HepG2 (cell line): ENCODE data around the gene G0S2. TPM values are rescaled to one million over a fixed set of nuclear protein-coding genes. Genes with fewer than 3 reads are reported as not detected.

Experiments used
- ATAC-seq: fragments of 200-7000 bp; cut with Tn5 transposase; 3 replicates; pipeline ENCODE4 v1.9.1; 2020; ENCODE audit warnings: mild to moderate bottlenecking, moderate library complexity
- BruUV-seq: library from RNA; stranded (reverse); fragments of 400-500 nt; replicated peaks from 2 replicates; lab custom pipeline; 2021; lab: Mats Ljungman, UMichigan
- CTCF ChIA-PET: fragments of 300-600 bp; formaldehyde crosslinking; extraction: SDS; loops from one replicate; lab custom pipeline; 2021; ENCODE audit warnings: low total read pairs, inconsistent platforms, low intra/inter-chr PET ratio; lab: Yijun Ruan, JAX
- POLR2A ChIA-PET: fragments of 350-600 bp; sonication (Branson Sonifier 250); formaldehyde crosslinking; loops from one replicate; lab custom pipeline; 2020; ENCODE audit warnings: antibody characterized with exemption, inconsistent platforms; lab: Yijun Ruan, JAX
- DNase-seq: peaks from one replicate; pipeline ENCODE4 v3.0.0-alpha.2; 2015; ENCODE audit warnings: low spot score
- FAIRE-seq: peaks from 3 replicates; lab custom pipeline; 2011; peaks lifted over from hg19 to GRCh38; lab: Jason Lieb, UNC
- H2AFZ ChIP-seq: one replicate; pipeline ENCODE4 v1.6.1; 2011; ENCODE audit warnings: low read length, inconsistent platforms
- H3K27ac ChIP-seq: fragments of 300-600 bp; 3 replicates; pipeline ENCODE4 v1.8.0; 2011; ENCODE audit warnings: mixed run types, mild to moderate bottlenecking, mixed read lengths, low read length, inconsistent platforms; ENCODE audit not compliant: insufficient read depth; ENCODE audit errors: extremely low read length
- H3K27me3 ChIP-seq, 2 experiments: fragments of 200-600 bp in 1 of 2; 2 replicates in 1 of 2; 3 replicates in 1 of 2; pipeline versions ENCODE4 v1.6.0 to v1.8.0; 2011; ENCODE audit warnings: low read length in 2 of 2, mild to moderate bottlenecking in 2 of 2, moderate library complexity in 2 of 2, inconsistent platforms in 1 of 2; ENCODE audit not compliant: insufficient read depth in 2 of 2, control insufficient read depth in 1 of 2
- H3K36me3 ChIP-seq, 2 experiments: fragments of 200-600 bp in 1 of 2; replicated peaks in 1 of 2; 2 replicates in 1 of 2; 3 replicates in 1 of 2; pipeline versions ENCODE4 v1.5.1 to v1.8.0; 2011; ENCODE audit warnings: low read length in 2 of 2, inconsistent platforms in 1 of 2; ENCODE audit not compliant: insufficient read depth in 2 of 2, control insufficient read depth in 1 of 2
- H3K4me1 ChIP-seq: 2 replicates; pipeline ENCODE4 v1.5.1; 2012; ENCODE audit warnings: low read length, inconsistent platforms; ENCODE audit not compliant: insufficient read depth
- H3K4me2 ChIP-seq: 2 replicates; pipeline ENCODE4 v1.6.0; 2011; ENCODE audit warnings: low read depth, low read length, inconsistent platforms
- H3K4me3 ChIP-seq, 3 experiments: fragments of 200-600 bp in 1 of 3; sonication (generic), shearing (Covaris generic) in 1 of 3; replicated peaks in 1 of 3; 2 replicates each; pipeline ENCODE4 v1.5.1; 2011 to 2016; ENCODE audit warnings: low read length in 3 of 3, inconsistent platforms in 2 of 3, low read depth in 2 of 3, mild to moderate bottlenecking in 2 of 3, control low read depth in 1 of 3, mixed read lengths in 1 of 3; ENCODE audit not compliant: insufficient read depth in 1 of 3
- H3K79me2 ChIP-seq: one replicate; pipeline ENCODE4 v1.6.1; 2011; ENCODE audit warnings: low read length, inconsistent platforms; ENCODE audit not compliant: insufficient read depth
- H3K9ac ChIP-seq: 2 replicates; pipeline ENCODE4 v1.6.0; 2011; ENCODE audit warnings: mild to moderate bottlenecking, low read depth, low read length, inconsistent platforms; ENCODE audit not compliant: insufficient read depth
- H3K9me3 ChIP-seq: 2 replicates; pipeline ENCODE4 v1.5.1; 2012; ENCODE audit warnings: mild to moderate bottlenecking, low read length
- H4K20me1 ChIP-seq: 2 replicates; pipeline ENCODE4 v1.6.0; 2011; ENCODE audit warnings: inconsistent platforms, mild to moderate bottlenecking, low read length, moderate library complexity; ENCODE audit not compliant: insufficient read depth
- CERS6 ChIP-seq: sonication (generic); formaldehyde crosslinking; IDR thresholded peaks from 2 replicates; pipeline ENCODE4 v1.5.0; 2020; ENCODE audit warnings: missing genetic modification reagents
- EHMT2 ChIP-seq: fragments of 200-600 bp; sonication (generic); IDR thresholded peaks from 2 replicates; pipeline ENCODE4 v1.7.0; 2017; ENCODE audit warnings: antibody characterized with exemption, low read depth, low read length, borderline replicate concordance
- FOSL1 ChIP-seq: sonication (generic); formaldehyde crosslinking; IDR thresholded peaks from 2 replicates; pipeline ENCODE4 v1.9.0; 2021; ENCODE audit warnings: missing genetic modification reagents, borderline replicate concordance
- FOXJ3 ChIP-seq: sonication (generic); formaldehyde crosslinking; IDR thresholded peaks from 2 replicates; pipeline ENCODE4 v1.4.0; 2020; ENCODE audit warnings: missing genetic modification reagents, mild to moderate bottlenecking, borderline replicate concordance
- HIC2 ChIP-seq: sonication (generic); formaldehyde crosslinking; IDR thresholded peaks from 2 replicates; pipeline ENCODE4 v1.9.0; 2022; ENCODE audit warnings: low read depth, missing genetic modification reagents
- JUNB ChIP-seq: sonication (generic); formaldehyde crosslinking; IDR thresholded peaks from 2 replicates; pipeline ENCODE4 v1.8.0; 2022; ENCODE audit warnings: missing genetic modification reagents, mild to moderate bottlenecking, borderline replicate concordance
- MAF1 ChIP-seq: sonication (generic); formaldehyde crosslinking; IDR thresholded peaks from 2 replicates; pipeline ENCODE4 v1.5.0; 2020; ENCODE audit warnings: missing genetic modification reagents, borderline replicate concordance
- MTF1 ChIP-seq: sonication (generic); formaldehyde crosslinking; IDR thresholded peaks from 2 replicates; pipeline ENCODE4 v1.5.0; 2020; ENCODE audit warnings: missing genetic modification reagents
- SRF ChIP-seq: IDR thresholded peaks from 2 replicates; pipeline ENCODE4 v1.6.1; 2011; ENCODE audit warnings: mild to moderate bottlenecking, low read depth, low read length, moderate library complexity
- ZFP36 ChIP-seq: fragments of 150-350 bp; IDR thresholded peaks from 2 replicates; pipeline ENCODE4 v1.6.1; 2018; ENCODE audit warnings: borderline replicate concordance, low read length, low read depth; ENCODE audit not compliant: partially characterized antibody
- ZIK1 ChIP-seq: sonication (generic); formaldehyde crosslinking; IDR thresholded peaks from 2 replicates; pipeline ENCODE4 v1.5.0; 2020; ENCODE audit warnings: mild to moderate bottlenecking, low read depth, missing genetic modification reagents, borderline replicate concordance
- ZNF569 ChIP-seq: sonication (generic); formaldehyde crosslinking; IDR thresholded peaks from 2 replicates; pipeline ENCODE4 v1.5.0; 2020; ENCODE audit warnings: mild to moderate bottlenecking, missing genetic modification reagents, moderate library complexity, borderline replicate concordance
- ZNF577 ChIP-seq: sonication (generic); formaldehyde crosslinking; IDR thresholded peaks from 2 replicates; pipeline ENCODE4 v1.4.0; 2020; ENCODE audit warnings: mild to moderate bottlenecking, low read depth, missing genetic modification reagents, borderline replicate concordance
- ZNF652 ChIP-seq: IDR thresholded peaks from 2 replicates; pipeline ENCODE4 v1.6.1; 2016; ENCODE audit warnings: low read depth, borderline replicate concordance
- in situ Hi-C: cut with HindIII; loops from 2 replicates; pipeline ENCODE4 v1.10.0; 2017; ENCODE audit warnings: low pct_unique_long_range_greater_than_20kb; ENCODE audit not compliant: extremely low pct_ligation_motif_present
- intact Hi-C: fragments of 100-400 bp; cut with micrococcal nuclease; formaldehyde crosslinking; loops from one replicate; pipeline ENCODE4 v1.10.0; 2022; ENCODE audit not compliant: unreplicated experiment
- polyA plus RNA-seq, 8 experiments: library from polyadenylated mRNA; depleted of rRNA in 3 of 8; stranded (reverse) in 7 of 8; unstranded in 1 of 8; fragments of >200 nt; fragmentation: Illumina TruSeq in 4 of 8; extraction: Trizol in 4 of 8; gene quantifications; 2 replicates each; pipeline versions ENCODE4 v1.2.1 to v1.2.3, GENCODE V29; 2011 to 2016; ENCODE audit warnings: low read depth in 4 of 8, missing spikeins in 1 of 8, mixed read lengths in 1 of 8; ENCODE audit not compliant: insufficient read depth in 1 of 8
- total RNA-seq, 5 experiments: library from RNA; depleted of rRNA; stranded (reverse); fragments of >200 nt; fragmentation: Illumina TruSeq; extraction: Trizol; gene quantifications; 2 replicates each; pipeline ENCODE4 v1.2.3, GENCODE V29; 2016; ENCODE audit warnings: low read depth in 1 of 5
- TF ChIP-seq, protein P1 (sequence below): sonication (generic); formaldehyde crosslinking; IDR thresholded peaks from 2 replicates; pipeline ENCODE4 v1.9.0; 2022; ENCODE audit warnings: missing genetic modification reagents, mild to moderate bottlenecking, borderline replicate concordance
- TF ChIP-seq, protein P2 (sequence below): sonication (generic); formaldehyde crosslinking; IDR thresholded peaks from 2 replicates; pipeline ENCODE4 v1.5.0; 2020; ENCODE audit warnings: missing genetic modification reagents
- TF ChIP-seq, protein P3 (sequence below): sonication (generic); formaldehyde crosslinking; IDR thresholded peaks from 2 replicates; pipeline ENCODE4 v1.4.0; 2020; ENCODE audit warnings: mild to moderate bottlenecking, low read depth, missing genetic modification reagents

G0S2 gene
- total and polyA plus RNA-seq, 2 of the 13 experiments (the other 11 are each of a cell fraction or from before 2014, with no cell fraction given), result not detected

GRCh38 chr1:209696673-209697072 is 21.5 kb downstream of the G0S2 start:
- Histone ChIP-seq H3K79me2 (no peaks in the 10 kb centered on the region), H3K9ac (no peak overlapping the region), H3K9me3 (no peaks in the 10 kb centered on the region), H3K4me1 (no peaks in the 10 kb centered on the region), H3K27me3 (no peaks in the 10 kb centered on the region), H3K4me3 (no peak overlapping the region), H3K27ac (no peak overlapping the region), H2AFZ (no peak overlapping the region), H3K36me3 (no peaks in the 10 kb centered on the region), H4K20me1 (no peaks in the 10 kb centered on the region), H3K4me2 (no peak overlapping the region)
- DNase-seq, result no peak
- CTCF ChIA-PET, result no interaction called here
- FAIRE-seq, result no peak
- no peak for ATAC-seq
- in situ Hi-C loops, result no loop called here
- POLR2A ChIA-PET, result no interaction called here
- no TSS peak for BruUV-seq
- intact Hi-C loops, result no loop called here
- TF ChIP-seq EHMT2 (no peak), FOSL1 (CRISPR knock-in tag) (no peak), CERS6 (no peak), MTF1 (no peak), SRF (no peak), HIC2 (CRISPR knock-in tag) (no peak), ZNF577 (CRISPR knock-in tag) (no peak), ZNF569 (CRISPR knock-in tag) (no peak), JUNB (CRISPR knock-in tag) (no peak), FOXJ3 (CRISPR knock-in tag) (no peak), ZFP36 (no peak), MAF1 (CRISPR knock-in tag) (no peak), ZIK1 (CRISPR knock-in tag) (no peak), ZNF652 (CRISPR knock-in tag) (no peak)
- TF ChIP-seq, protein P1, sequence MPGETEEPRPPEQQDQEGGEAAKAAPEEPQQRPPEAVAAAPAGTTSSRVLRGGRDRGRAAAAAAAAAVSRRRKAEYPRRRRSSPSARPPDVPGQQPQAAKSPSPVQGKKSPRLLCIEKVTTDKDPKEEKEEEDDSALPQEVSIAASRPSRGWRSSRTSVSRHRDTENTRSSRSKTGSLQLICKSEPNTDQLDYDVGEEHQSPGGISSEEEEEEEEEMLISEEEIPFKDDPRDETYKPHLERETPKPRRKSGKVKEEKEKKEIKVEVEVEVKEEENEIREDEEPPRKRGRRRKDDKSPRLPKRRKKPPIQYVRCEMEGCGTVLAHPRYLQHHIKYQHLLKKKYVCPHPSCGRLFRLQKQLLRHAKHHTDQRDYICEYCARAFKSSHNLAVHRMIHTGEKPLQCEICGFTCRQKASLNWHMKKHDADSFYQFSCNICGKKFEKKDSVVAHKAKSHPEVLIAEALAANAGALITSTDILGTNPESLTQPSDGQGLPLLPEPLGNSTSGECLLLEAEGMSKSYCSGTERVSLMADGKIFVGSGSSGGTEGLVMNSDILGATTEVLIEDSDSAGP, result no peak
- TF ChIP-seq, protein P2, sequence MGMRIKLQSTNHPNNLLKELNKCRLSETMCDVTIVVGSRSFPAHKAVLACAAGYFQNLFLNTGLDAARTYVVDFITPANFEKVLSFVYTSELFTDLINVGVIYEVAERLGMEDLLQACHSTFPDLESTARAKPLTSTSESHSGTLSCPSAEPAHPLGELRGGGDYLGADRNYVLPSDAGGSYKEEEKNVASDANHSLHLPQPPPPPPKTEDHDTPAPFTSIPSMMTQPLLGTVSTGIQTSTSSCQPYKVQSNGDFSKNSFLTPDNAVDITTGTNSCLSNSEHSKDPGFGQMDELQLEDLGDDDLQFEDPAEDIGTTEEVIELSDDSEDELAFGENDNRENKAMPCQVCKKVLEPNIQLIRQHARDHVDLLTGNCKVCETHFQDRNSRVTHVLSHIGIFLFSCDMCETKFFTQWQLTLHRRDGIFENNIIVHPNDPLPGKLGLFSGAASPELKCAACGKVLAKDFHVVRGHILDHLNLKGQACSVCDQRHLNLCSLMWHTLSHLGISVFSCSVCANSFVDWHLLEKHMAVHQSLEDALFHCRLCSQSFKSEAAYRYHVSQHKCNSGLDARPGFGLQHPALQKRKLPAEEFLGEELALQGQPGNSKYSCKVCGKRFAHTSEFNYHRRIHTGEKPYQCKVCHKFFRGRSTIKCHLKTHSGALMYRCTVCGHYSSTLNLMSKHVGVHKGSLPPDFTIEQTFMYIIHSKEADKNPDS (CRISPR knock-in tag), result no peak
- TF ChIP-seq, protein P3, sequence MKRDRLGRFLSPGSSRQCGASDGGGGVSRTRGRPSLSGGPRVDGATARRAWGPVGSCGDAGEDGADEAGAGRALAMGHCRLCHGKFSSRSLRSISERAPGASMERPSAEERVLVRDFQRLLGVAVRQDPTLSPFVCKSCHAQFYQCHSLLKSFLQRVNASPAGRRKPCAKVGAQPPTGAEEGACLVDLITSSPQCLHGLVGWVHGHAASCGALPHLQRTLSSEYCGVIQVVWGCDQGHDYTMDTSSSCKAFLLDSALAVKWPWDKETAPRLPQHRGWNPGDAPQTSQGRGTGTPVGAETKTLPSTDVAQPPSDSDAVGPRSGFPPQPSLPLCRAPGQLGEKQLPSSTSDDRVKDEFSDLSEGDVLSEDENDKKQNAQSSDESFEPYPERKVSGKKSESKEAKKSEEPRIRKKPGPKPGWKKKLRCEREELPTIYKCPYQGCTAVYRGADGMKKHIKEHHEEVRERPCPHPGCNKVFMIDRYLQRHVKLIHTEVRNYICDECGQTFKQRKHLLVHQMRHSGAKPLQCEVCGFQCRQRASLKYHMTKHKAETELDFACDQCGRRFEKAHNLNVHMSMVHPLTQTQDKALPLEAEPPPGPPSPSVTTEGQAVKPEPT, result no peak
